ENCODE data around the gene LYPD8. TPM values are rescaled to one million over a fixed set of nuclear protein-coding genes. Genes with fewer than 3 reads are reported as not detected.

The LYPD8 gene
- polyA plus RNA-seq, 1 donor from 2014 or later: not detected

GRCh38 chr1:248787430-248787829 lies 31.9 kb upstream of the LYPD8 start:
- TF ChIP-seq EP300 (conservative IDR thresholded peaks at IDR 0.05; ENCODE audit: poor library complexity, severe bottlenecking) (no peak), CTCF (IDR thresholded peaks at IDR 0.05; ENCODE audit: poor library complexity, severe bottlenecking) (no peak), EZH2 (IDR thresholded peaks at IDR 0.05; ENCODE audit: borderline replicate concordance, insufficient read depth, low read length, poor library complexity, severe bottlenecking) (no peak), SMC3 (conservative IDR thresholded peaks at IDR 0.05; ENCODE audit: poor library complexity) (no peak), POLR2AphosphoS5 (IDR thresholded peaks at IDR 0.05) (no peak), MXI1 (conservative IDR thresholded peaks at IDR 0.05; ENCODE audit: poor library complexity, severe bottlenecking) (no peak), REST (IDR thresholded peaks at IDR 0.05; ENCODE audit: borderline replicate concordance) (no peak), TAF1 (IDR thresholded peaks at IDR 0.05; ENCODE audit: low read depth) (no peak), RAD21 (conservative IDR thresholded peaks at IDR 0.05) (no peak)
- no peak overlapping the region for H3K4me2 ChIP-seq (ENCODE audit: low read length)
- no peaks in the 10 kb centered on the region for H3K9me3 ChIP-seq (ENCODE audit: low read length)
- H2AFZ ChIP-seq (ENCODE audit: low read depth, low read length): no peak overlapping the region
- no peaks in the 10 kb centered on the region for H3K36me3 ChIP-seq (ENCODE audit: insufficient read depth, low read length)
- no peak overlapping the region for H3K27ac ChIP-seq (ENCODE audit: low read length)
- no peaks in the 10 kb centered on the region for H3K79me2 ChIP-seq (replicated peaks; ENCODE audit: insufficient read depth, low read length)
- no peaks in the 10 kb centered on the region for H4K20me1 ChIP-seq (ENCODE audit: insufficient read depth)
- no peaks in the 10 kb centered on the region for H3K9me2 ChIP-seq (ENCODE audit: insufficient read depth, low read length)
- no peak overlapping the region for H3K9ac ChIP-seq (ENCODE audit: low read length)
- no peak overlapping the region for H3K4me3 ChIP-seq (ENCODE audit: low read length)
- no peaks in the 10 kb centered on the region for H3F3A ChIP-seq (ENCODE audit: insufficient read depth, low read length, poor library complexity, severe bottlenecking)
- H3K27me3 ChIP-seq (ENCODE audit: insufficient read depth, low read depth, low read length): no peaks in the 10 kb centered on the region

GRCh38 chr1:248786156-248786555 lies 30.6 kb upstream of the LYPD8 start:
- Histone ChIP-seq H2AFZ (ENCODE audit: low read depth, low read length) (no peak overlapping the region), H3F3A (ENCODE audit: insufficient read depth, low read length, poor library complexity, severe bottlenecking) (no peaks in the 10 kb centered on the region), H3K4me3 (ENCODE audit: low read length) (no peak overlapping the region), H3K79me2 (replicated peaks; ENCODE audit: insufficient read depth, low read length) (no peaks in the 10 kb centered on the region), H3K9ac (ENCODE audit: low read length) (no peak overlapping the region), H4K20me1 (ENCODE audit: insufficient read depth) (no peaks in the 10 kb centered on the region), H3K27ac (ENCODE audit: low read length) (no peak overlapping the region), H3K36me3 (ENCODE audit: insufficient read depth, low read length) (no peaks in the 10 kb centered on the region), H3K27me3 (ENCODE audit: insufficient read depth, low read depth, low read length) (no peaks in the 10 kb centered on the region), H3K9me3 (ENCODE audit: low read length) (no peaks in the 10 kb centered on the region), H3K4me2 (ENCODE audit: low read length) (no peak overlapping the region), H3K9me2 (ENCODE audit: insufficient read depth, low read length) (no peaks in the 10 kb centered on the region)
- TF ChIP-seq RAD21 (conservative IDR thresholded peaks at IDR 0.05) (no peak), SMC3 (conservative IDR thresholded peaks at IDR 0.05; ENCODE audit: poor library complexity) (no peak), TAF1 (IDR thresholded peaks at IDR 0.05; ENCODE audit: low read depth) (no peak), EZH2 (IDR thresholded peaks at IDR 0.05; ENCODE audit: borderline replicate concordance, insufficient read depth, low read length, poor library complexity, severe bottlenecking) (no peak), EP300 (conservative IDR thresholded peaks at IDR 0.05; ENCODE audit: poor library complexity, severe bottlenecking) (no peak), CTCF (IDR thresholded peaks at IDR 0.05; ENCODE audit: poor library complexity, severe bottlenecking) (no peak), REST (IDR thresholded peaks at IDR 0.05; ENCODE audit: borderline replicate concordance) (no peak), MXI1 (conservative IDR thresholded peaks at IDR 0.05; ENCODE audit: poor library complexity, severe bottlenecking) (no peak), POLR2AphosphoS5 (IDR thresholded peaks at IDR 0.05) (no peak)
